GM18498 (cell line): ENCODE results near the gene SELENON.

Source experiments
- ATAC-seq: cut with Tn5 transposase; IDR thresholded peaks from one replicate; pipeline ENCODE4 v1.9.1; 2021; ENCODE audit warnings: mild to moderate bottlenecking, moderate library complexity; ENCODE audit not compliant: unreplicated experiment

SELENON gene

DNA sequence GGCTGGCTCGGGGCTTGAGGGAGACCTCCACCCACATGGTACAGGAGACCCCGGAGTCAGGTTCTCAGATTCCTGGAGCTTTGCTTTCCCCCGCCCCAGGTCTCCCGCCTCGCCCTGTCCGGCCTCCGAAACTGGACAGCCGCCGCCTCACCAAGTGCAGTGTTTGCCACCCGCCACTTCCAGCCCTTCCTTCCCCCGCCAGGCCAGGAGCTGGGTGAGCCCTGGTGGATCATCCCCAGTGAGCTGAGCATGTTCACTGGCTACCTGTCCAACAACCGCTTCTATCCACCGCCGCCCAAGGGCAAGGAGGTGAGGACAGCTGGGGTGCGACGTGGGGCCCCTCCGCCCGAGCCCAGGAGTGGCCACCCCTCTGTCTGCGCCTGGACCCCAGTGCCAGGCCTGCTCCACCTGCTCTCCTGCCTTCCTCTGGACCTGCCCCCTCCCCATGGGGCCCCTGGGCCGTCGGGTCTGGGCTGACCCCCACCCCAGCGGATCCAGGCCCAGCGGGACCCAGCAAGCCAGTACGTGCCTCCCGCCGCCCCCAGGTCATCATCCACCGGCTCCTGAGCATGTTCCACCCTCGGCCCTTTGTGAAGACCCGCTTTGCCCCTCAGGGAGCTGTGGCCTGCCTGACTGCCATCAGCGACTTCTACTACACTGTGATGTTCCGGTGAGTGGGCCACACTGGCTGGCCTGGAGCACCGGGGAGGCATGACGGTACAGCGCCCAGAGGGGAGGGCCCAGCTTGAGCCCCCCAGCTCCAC lies 8.7 kb downstream of the SELENON start:
- no peak for ATAC-seq

- ATAC-seq, result no peak
These were observed 9.4 kb downstream of the SELENON start for GRCh38 chr1:25809283-25809926.

GRCh38 chr1:25809929-25810328 lies 9.9 kb downstream of the SELENON start:
- ATAC-seq, result no peak

DNA sequence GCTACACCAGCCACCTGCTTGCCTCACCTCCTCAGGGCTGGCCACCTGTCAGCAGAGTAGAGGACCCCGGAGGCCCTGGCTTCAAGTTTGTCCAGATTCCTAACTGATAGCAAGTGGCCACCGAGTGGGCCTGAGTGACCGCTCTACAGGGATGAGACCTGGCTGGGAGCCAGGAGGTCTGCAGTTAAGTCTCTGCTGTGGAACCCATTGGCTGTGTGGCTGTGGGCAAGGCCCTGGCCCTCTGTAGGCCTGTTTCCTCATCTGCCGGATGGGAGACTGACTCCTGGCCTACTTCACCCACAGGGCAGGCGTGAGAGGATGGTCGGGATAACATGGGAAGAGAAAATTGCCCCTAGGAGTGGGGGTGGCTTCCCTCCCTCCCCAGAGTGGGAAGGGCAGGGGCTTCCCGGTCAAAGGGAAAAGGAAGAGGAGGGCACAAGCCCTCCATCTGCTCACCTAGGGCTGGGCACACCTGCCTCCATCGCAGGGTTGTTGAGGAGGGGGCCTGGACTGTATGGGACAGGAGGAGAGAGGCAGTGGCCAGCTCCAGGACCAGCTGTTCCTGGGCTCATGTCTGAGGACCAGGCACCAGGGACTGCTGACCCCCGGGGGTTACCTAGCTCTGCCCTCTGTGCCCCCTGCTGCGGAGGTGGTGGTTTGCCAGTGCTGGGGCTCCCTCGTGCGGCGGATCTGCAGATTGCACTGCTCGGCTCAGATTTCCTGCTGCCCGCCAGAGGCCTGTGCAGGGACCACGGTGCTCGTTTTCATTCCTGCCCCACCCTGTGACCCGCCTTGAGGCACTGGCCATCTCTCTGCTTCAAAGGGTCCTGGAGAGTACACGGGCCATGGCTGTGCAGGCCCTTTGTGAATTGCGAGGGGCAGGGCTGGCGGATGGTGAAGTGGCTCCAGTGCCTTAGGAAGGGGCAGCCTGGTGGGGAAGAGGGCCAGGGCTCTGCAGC lies 10.6 kb downstream of the SELENON start:
- no peak for ATAC-seq

GRCh38 chr1:25811384-25812082 lies 11.5 kb downstream of the SELENON start:
- ATAC-seq, result no peak

DNA sequence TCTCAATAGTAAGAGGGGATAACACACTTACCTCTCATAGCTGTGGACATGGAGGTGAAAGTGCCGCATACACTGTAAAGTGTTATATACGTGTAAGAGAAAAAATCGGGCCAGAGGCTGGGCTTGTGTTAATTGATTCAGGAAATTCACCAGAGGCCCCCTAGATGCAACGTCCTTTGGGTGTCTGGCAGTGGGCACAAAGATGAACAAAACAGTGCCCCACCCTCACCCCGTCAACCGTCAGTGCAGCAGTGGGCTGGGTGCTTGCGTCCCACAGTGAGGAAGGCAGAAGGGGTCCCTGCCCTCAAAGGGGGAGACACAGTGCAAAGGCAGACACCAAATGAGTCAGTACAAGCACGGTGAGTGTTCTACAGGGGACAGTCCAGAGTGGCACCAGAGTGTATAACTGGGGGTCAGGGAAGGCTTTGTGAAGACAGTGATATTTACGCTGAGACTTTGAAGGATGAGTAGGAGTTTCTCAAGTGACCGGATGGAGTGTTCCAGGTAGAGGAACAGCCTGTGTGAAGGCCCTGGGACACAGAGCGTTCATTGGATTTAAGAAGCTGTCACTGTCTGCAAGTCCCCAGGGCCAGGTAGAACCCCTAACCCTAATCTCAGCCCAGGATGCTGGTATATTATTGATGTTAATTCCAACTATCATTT lies 13.2 kb downstream of the SELENON start:
- no peak for ATAC-seq

GRCh38 chr1:25813734-25814471 lies 13.9 kb downstream of the SELENON start:
- no peak for ATAC-seq

- no peak for ATAC-seq
These were observed 14.6 kb downstream of the SELENON start for GRCh38 chr1:25814549-25815087.

DNA sequence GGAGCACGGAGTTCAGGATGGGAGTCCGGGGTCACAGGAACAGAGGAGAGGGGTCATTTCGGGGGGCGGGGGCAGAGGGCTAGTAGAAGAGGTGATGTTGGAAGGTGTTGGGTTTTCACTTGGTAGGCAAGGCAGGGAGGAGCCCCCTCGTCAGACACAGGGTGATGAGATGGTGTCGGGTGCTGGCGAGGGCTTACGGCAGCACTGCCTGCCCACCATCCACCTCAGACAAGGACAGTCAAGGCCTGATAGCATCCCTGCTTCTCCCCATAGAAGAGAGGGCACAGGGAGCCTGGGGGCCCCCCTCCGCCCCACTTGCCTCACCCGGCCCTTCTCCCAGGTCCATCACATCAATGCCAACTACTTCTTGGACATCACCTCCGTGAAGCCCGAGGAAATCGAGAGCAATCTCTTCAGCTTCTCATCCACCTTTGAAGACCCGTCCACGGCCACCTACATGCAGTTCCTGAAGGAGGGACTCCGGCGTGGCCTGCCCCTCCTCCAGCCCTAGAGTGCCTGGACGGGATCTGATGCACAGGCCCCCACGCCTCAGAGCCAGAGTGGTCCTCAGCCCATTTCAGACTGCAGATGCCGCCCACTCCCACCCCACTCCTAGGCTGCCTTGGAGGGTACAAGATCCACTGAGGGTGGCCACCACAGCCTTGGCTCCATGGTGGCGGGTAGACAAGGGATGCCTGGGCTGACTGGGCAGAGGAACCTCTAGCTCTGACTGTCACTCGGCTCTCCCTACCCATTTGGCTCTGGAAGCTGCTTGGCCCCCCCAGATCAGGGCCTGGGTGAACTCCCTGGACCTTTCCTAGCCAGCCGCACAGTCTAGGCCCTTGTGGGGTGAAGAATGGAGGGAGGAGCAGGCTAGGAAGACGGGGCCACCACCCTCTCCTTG lies 15.5 kb downstream of the SELENON start:
- ATAC-seq, result no peak

- no peak for ATAC-seq
These were observed 16.2 kb downstream of the SELENON start for GRCh38 chr1:25816112-25816718.

GRCh38 chr1:25817840-25818501 lies 18.0 kb downstream of the SELENON start:
- ATAC-seq, result no peak

GRCh38 chr1:25818569-25818968 lies 18.6 kb downstream of the SELENON start:
- no peak for ATAC-seq

- ATAC-seq, result peak; percentile 84
These were observed 19.7 kb downstream of the SELENON start, which contains the start of gene MTFR1L for GRCh38 chr1:25819491-25820246. MTFR1L (plus strand) TSS chr1:25819954; CDS start chr1:25823105, 3,151 bp downstream.

GRCh38 chr1:25820247-25821111 lies 20.5 kb downstream of the SELENON start:
- ATAC-seq, result peak; percentile 55

- ATAC-seq, result no peak
These were observed 21.1 kb downstream of the SELENON start for GRCh38 chr1:25821112-25821476.
